Epithelial cell of proximal tubule (primary cell): Measurements from ENCODE around the gene PIWIL1. TPM values are rescaled to one million over a fixed set of nuclear protein-coding genes. Genes with fewer than 3 reads are reported as not detected.

Experiments used
- DNase-seq: peaks from one replicate; pipeline ENCODE4 v3.0.0-alpha.2; 2011; ENCODE audit warnings: low read depth
- H3K4me3 ChIP-seq: 2 replicates; pipeline ENCODE4 v1.5.1; 2011; ENCODE audit warnings: low read depth, mild to moderate bottlenecking, low read length
- CTCF ChIP-seq: conservative IDR thresholded peaks from 2 replicates; pipeline ENCODE4 v1.5.1; 2012; ENCODE audit warnings: low read depth, mild to moderate bottlenecking, low read length
- total RNA-seq: library from RNA; depleted of rRNA; stranded (reverse); fragments of >200 nt; gene quantifications from 2 replicates; pipeline ENCODE4 v1.2.3, GENCODE V29; 2015

The PIWIL1 gene
- total RNA-seq, 1 donor from 2014 or later, result not detected

- no peak for TF ChIP-seq CTCF
- DNase-seq, result no peak
- H3K4me3 ChIP-seq, result no peak overlapping the region
Observed at GRCh38 chr12:130320536-130320935, 17.2 kb upstream of the PIWIL1 start.

DNA sequence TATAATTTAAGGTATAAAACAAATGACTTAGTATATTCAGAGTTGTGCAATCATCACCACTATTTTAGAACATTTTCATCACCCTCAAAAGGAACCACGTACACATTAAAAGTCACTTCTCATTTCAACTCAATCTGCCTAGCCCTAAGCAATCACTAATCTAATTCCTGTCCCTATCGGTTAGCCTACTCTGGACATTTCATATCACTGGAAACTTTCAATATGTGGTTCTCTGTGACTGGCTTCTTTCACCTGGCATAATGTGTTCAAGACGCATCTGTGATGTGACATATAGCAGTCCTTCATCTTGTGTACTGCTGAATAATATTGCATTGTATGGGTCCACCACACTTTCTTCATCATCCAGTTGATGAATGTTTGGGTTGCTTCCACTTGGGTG lies 15.4 kb upstream of the PIWIL1 start:
- DNase-seq, result no peak
- no peak overlapping the region for H3K4me3 ChIP-seq
- no peak for TF ChIP-seq CTCF

DNA sequence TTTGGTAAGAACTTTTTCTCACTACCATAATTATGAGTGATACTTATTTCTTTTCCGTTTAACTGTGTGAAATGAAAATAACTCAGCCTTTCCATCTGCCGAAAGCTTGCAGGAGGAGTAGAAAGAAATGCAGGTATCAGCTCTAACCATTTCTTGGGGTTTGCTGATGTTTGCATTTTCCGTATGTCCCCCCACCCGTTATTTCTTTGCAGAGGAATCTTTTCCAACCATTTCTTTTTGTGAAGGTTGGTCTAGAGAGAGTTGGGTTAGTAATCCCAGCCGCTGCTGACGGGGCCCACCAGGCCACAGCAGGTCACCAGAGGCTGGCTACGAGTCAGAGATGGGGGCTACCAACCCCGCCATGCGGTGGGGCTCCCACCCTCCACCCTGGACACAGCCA lies 7.0 kb upstream of the PIWIL1 start:
- H3K4me3 ChIP-seq, result no peak overlapping the region
- TF ChIP-seq CTCF, result no peak
- DNase-seq, result no peak

GRCh38 chr12:130331146-130331545 lies 6.5 kb upstream of the PIWIL1 start:
- no peak for TF ChIP-seq CTCF
- no peak overlapping the region for H3K4me3 ChIP-seq
- no peak for DNase-seq

DNA sequence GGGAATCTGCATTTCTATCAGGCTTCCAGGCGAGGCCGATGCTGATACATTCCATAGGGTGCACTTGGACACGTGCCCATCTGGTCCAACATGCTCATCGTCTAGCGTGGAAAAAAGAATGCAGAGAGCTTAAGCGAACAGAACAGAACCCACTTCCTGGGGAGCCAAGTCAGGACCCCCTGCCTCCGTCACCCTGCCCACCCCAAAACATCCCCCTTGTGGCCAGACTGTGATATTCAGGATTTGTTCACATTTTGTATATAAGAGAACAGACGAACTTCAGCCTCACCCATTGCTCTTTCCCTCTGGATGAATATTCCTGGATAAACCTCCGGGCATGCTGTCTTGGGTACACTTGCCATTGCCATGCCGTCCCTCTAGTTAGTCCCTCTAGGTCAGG lies 4.3 kb upstream of the PIWIL1 start:
- no peak for DNase-seq
- no peak overlapping the region for H3K4me3 ChIP-seq

GRCh38 chr12:130334399-130334798 lies 3.3 kb upstream of the PIWIL1 start:
- no peak overlapping the region for H3K4me3 ChIP-seq
- no peak for TF ChIP-seq CTCF
- DNase-seq, result no peak

More for the DNA sequence above, 4.3 kb upstream of the PIWIL1 start:
- no peak for TF ChIP-seq CTCF

- DNase-seq, result no peak
- TF ChIP-seq CTCF, result no peak
- no peak overlapping the region for H3K4me3 ChIP-seq
Observed at GRCh38 chr12:130334937-130335336, 2.8 kb upstream of the PIWIL1 start.
